Measurements from ENCODE around the gene TOR2A.

Gene TOR2A

GRCh38 chr9:127742435-127743088, 7.5 kb upstream of the TOR2A start:
- DNase-seq (ENCODE audit: low read depth), result peak; percentile 45

DNA sequence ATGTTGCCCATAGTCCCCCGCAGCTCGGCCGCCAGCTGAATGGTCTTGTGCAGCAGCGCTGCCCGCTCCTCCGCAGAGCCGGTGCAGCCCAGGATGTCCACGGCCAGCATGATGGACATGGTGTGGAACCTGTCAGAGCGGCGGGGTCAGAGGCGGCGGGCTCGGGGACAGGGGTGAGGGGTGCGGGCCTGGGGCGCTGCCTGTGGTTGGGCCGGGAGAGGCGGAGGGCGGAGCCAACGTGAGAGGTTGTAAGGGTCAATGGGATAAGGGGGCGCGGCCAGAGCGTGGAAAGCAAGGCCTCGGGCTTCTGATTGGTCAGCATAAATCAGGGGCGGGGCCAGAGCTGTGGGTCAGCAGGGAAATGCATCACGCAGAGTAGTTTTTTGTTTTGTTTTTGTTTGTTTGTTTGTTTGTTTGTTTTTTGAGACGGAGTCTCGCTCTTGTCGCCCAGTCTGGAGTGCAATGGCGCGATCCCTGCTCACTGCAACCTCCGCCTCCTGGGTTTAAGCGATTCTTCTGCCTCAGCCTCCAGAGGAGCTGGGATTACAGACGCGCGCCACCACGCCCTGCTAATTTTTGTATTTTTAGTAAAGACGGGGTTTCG, 6.8 kb upstream of the TOR2A start:
- peak; percentile 11 for DNase-seq (ENCODE audit: low read depth)

- DNase-seq (ENCODE audit: low read depth), result no peak
These were observed 4.7 kb upstream of the TOR2A start for GRCh38 chr9:127739614-127740330.

- no peak for DNase-seq (ENCODE audit: low read depth)
These were observed 3.6 kb upstream of the TOR2A start for GRCh38 chr9:127738666-127739065.

DNA sequence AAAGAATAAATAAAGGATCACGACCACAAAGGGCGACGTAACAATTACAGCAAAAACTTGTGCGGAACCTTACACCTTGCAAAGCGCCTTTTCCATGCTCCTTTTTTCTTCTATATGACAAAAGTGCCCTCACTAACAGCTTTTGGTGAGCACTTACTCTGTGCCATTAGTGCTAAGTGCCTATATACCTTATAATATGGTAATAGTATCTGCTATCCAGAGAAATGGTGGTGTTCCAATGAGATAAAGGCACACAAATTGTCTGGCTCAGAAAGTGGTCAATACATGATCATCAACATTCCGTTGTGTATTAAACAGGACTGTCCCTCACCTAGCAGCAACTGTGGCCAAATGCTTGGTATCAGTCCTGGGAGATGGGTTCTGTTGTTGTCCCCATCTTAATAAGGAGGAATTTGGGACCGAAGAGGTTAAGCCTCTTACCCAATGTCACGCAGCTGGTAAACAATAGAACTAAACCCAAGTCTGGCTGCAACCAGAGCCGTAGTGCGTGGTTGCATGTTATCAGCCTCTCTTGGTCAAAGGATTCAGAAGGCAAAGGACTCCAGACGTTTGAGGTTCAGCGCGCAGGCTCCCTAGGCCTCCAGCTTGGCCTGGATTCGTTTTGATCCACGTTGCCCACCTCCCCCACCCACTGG, 564 bp upstream of the TOR2A start:
- no peak for DNase-seq (ENCODE audit: low read depth)

DNA sequence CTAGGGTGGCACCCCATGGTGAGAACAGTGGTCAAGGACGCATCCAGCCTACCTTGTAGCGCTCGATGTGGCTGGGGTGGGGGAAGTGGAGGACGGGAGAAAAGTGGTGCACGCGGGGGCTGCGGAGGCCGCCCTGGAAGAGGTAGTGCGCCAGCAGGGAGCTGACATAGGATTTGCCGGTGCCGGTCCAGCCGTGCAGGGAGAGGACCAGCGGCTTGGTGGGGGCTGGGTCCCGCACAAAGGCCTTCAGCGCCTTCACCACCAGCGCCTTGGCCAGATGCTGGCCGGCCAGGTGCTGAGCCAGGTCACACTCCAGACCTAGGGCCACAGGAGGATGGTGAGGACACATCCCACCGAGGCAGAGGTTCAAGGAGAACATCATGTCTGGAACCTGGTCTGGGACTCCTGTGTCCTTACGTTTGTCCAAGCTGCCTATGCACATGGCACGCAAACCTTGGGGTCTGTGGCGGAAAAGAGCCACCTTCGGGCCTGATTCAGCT, 797 bp downstream of the TOR2A start:
- DNase-seq (ENCODE audit: low read depth), result no peak

GRCh38 chr9:127733614-127734013, 1.5 kb downstream of the TOR2A start:
- DNase-seq (ENCODE audit: low read depth), result no peak

DNA sequence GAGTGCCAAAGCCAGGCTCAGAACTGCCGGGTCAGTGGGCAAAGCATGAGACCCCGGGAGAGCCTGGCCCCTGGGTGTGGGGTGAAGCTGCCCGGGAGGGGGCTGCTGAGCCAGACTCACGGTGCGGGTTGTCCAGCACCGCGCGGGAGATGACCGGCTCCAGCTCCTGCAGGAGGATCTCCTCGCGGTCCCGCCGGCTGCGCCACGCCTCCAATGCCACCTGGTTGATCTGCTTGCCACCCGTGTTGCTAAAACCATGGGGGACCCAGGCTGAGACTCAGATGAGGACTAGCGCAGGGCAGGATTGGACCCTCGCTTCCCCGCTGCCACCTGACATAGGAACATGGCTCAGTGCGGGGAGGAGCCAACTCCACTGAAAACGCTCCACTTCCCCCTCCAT, 2.6 kb downstream of the TOR2A start:
- no peak for DNase-seq (ENCODE audit: low read depth)

- no peak for DNase-seq (ENCODE audit: low read depth)
These were observed 3.2 kb downstream of the TOR2A start for GRCh38 chr9:127731938-127732337.

DNA sequence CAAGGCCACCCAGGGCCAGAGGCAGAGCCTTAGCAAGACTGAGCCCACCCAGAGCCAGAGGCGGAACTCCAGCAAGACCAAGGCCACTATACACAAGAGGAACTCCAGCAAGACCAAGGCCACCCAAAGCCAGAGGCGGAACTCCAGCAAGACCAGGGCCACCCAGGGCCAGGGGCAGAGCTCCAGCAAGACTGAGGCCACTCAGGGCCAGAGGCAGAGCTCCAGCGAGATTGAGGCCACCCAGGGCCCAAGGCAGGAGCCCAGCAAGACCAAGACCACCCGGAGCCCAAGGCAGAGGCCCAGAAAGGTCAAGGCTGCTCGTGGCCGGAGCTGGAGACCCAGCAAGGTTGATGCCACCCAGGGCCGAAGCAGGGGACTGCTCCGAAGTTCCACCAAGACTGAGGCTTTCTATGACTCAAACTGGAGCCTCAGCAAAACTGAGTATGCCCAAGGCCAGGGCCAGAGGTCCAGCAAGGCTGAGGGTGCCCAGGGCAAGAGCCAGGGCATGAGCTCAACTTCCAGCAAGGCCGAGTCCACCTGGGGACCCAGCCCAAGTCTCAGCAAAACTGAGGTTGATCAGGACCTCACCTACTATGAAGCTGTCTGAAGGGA, 4.2 kb downstream of the TOR2A start:
- DNase-seq (ENCODE audit: low read depth), result no peak

DNA sequence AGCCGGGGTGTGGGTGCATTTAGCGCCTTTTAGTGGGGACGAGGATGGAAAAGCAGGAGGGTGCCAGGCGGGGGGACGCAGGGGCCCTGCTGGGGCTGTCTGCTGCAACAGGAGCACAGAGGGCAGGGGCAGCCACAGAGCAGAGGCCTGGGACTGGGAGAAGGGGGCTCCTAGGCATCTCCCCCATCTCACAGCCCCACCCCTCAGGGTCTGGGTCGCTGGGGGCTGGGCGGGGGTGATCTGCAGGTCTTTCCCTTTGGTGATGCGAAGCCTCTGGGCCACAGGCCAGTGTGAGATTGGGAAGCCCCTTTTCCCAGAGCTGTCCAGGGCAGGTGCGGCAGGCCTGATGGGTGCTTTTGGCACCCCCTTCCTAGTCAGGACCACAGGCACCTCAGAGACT, 4.8 kb downstream of the TOR2A start:
- no peak for DNase-seq (ENCODE audit: low read depth)

GRCh38 chr9:127729522-127730256, 5.4 kb downstream of the TOR2A start:
- no peak for DNase-seq (ENCODE audit: low read depth)

DNA sequence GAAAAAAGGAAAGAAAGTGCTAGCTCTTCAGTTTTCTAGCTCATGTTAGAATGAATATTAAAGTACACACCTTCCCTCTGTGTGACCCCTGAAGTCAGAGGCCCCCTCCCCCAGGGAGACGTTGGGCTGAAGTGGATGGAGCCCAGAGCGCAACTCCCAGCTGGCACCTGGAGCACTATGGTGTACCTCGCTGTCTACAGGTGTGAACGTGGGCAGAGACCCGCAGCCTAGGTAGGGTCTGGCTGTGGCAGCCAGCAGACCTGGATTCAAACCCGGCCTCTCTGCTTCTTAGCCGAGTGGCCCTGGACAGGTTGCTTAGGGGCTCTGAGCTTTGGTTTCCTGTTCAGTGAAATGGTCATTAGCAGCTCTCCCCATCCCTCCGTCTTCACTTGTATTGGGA, 6.3 kb downstream of the TOR2A start:
- DNase-seq (ENCODE audit: low read depth), result no peak

GRCh38 chr9:127726871-127727270, 8.2 kb downstream of the TOR2A start:
- DNase-seq (ENCODE audit: low read depth), result no peak

GRCh38 chr9:127724012-127724411, 11.1 kb downstream of the TOR2A start:
- DNase-seq (ENCODE audit: low read depth), result no peak

DNA sequence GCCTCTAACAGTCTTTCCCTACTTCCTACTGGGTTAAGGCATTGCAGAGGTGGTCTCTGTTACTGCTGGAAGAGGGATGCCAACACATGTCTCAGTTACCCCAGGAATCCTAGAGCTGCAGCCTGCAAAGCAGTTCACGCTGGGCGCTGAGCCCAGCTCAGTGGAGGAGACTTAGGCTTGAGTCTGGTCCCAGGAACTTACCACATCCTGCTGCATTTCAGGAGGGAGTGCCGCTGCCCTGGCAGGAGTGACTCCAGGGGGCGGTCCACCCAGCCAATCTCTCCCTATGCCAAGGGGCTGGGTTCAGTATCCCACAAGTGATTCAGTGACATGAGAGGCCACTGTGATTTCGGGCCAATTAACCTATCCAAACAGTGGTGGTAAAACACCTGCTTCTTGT, 11.7 kb downstream of the TOR2A start:
- DNase-seq (ENCODE audit: low read depth), result no peak

DNA sequence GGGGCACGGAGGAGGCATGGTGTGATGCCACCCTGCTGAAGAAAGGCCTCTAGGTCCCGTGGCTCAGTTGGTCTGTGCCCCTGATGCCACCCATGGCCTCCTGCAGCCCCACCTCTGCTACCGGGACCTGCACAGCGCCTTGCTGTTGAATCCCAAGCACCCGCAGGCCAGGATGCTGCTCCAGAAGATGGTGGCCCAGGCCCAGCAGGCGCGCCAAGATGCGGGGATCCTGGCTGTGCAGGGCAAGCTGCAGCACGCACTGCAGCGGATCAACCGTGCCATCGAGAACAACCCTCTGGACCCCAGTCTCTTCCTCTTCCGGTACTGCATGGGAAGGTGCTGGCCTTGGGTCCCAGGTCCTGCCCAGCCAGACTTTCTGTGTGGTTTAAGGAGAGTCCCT, 12.1 kb downstream of the TOR2A start:
- DNase-seq (ENCODE audit: low read depth), result no peak

DNA sequence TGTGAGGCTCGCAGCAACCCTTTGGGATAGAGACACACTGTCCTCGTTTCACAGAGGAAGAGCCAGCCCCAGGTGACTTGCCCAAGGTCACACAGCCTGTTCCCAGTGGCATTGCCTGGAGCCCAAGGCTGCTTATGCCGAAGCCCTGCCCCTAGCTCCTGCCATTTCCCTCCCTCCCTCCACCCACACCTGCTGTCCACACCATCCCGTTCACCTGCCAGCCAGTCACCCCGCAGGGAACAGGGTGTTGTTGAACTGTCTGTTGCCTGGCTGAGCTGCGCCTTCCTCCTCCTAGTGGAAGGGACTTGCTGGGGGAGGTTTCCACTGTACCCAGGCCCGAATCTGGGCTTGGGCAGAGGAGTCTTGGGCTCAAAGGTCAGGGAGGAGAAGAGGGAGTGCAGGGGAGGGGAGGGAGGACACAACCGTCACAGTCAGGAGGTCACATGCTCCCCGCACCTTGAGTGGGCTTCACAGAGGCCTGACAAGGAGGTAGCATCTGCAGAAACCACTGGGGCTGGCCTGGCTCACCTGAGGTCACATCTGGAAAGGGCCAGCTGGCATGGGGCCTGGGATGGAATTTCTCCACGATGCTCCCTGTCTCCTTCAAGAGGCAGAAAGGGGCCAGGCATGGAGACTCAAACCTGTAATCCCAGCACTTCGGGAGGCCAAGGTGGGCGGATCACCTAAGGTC, 12.9 kb downstream of the TOR2A start:
- DNase-seq (ENCODE audit: low read depth), result no peak

- no peak for DNase-seq (ENCODE audit: low read depth)
These were observed 13.7 kb downstream of the TOR2A start for GRCh38 chr9:127721391-127721821.

DNA sequence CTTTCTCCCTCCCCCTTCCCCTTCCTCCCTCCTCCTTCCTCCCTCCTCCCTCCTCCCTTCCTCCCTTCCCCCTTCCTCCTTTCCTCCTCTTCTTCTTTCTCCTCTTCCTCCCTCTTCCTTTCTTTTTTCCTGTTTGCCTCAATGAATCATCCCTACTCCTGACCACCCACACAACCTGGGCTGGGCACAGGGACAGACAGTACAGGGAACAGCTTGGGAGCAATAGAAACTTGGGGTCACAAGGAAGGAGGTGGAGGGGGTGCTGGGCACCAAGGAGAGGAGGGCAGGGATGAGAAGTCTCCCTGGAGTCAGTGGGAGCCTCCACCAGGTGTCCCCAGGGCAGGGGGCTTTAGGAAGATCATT, 14.2 kb downstream of the TOR2A start:
- DNase-seq (ENCODE audit: low read depth), result no peak

Data from non-pigmented ciliary epithelial cell (primary cell).